Mesenchymal stem cell (in vitro differentiated cells and primary cell): ENCODE measurements around the gene NPIPA1.
"Not testable (repeated sequence)": the region's sequence is repeated elsewhere in the genome, so short reads cannot be mapped to it uniquely, and the experiment has no call there.

Experiments used
- DNase-seq: peaks from one replicate; pipeline ENCODE4 v3.0.0-alpha.2; 2013
- H2AFZ ChIP-seq: one replicate; pipeline ENCODE4 v1.6.1; 2013; ENCODE audit warnings: low read depth, mild to moderate bottlenecking, control low read depth, inconsistent platforms, low read length, moderate library complexity
- H2AK5ac ChIP-seq: 2 replicates; pipeline ENCODE4 v1.6.1; 2013; ENCODE audit warnings: low read length, moderate library complexity, mild to moderate bottlenecking, inconsistent platforms; ENCODE audit not compliant: severe bottlenecking
- H2BK120ac ChIP-seq: one replicate; pipeline ENCODE4 v1.6.1; 2013; ENCODE audit warnings: low read depth, mild to moderate bottlenecking, inconsistent platforms, low read length, moderate library complexity
- H2BK12ac ChIP-seq, 2 experiments: one replicate each; pipeline ENCODE4 v1.6.1; 2013; ENCODE audit warnings: inconsistent platforms in 2 of 2, low read length in 2 of 2, mild to moderate bottlenecking in 2 of 2, moderate library complexity in 2 of 2, control low read depth in 1 of 2
- H2BK15ac ChIP-seq: one replicate; pipeline ENCODE4 v1.6.1; 2013; ENCODE audit warnings: mild to moderate bottlenecking, low read depth, inconsistent platforms; ENCODE audit not compliant: poor library complexity, severe bottlenecking
- H2BK5ac ChIP-seq: 2 replicates; pipeline ENCODE4 v1.6.1; 2013; ENCODE audit warnings: low read depth, mild to moderate bottlenecking, low read length, control low read depth, inconsistent platforms; ENCODE audit not compliant: poor library complexity, severe bottlenecking
- H3K14ac ChIP-seq, 2 experiments: one replicate each; pipeline ENCODE4 v1.6.1; 2013; ENCODE audit warnings: inconsistent platforms in 2 of 2, low read length in 2 of 2, control low read depth in 1 of 2, mild to moderate bottlenecking in 1 of 2, moderate library complexity in 1 of 2
- H3K18ac ChIP-seq, 2 experiments: one replicate each; pipeline ENCODE4 v1.6.1; 2013; ENCODE audit warnings: inconsistent platforms in 2 of 2, low read length in 2 of 2, control low read depth in 1 of 2, low read depth in 1 of 2, mild to moderate bottlenecking in 1 of 2
- H3K23ac ChIP-seq, 2 experiments: one replicate each; pipeline ENCODE4 v1.6.1; 2013; ENCODE audit warnings: inconsistent platforms in 2 of 2, low read length in 2 of 2, mild to moderate bottlenecking in 2 of 2, moderate library complexity in 2 of 2, control low read depth in 1 of 2
- H3K27ac ChIP-seq: 2 replicates; pipeline ENCODE4 v1.5.1; 2013; ENCODE audit warnings: mild to moderate bottlenecking, moderate library complexity, low read length, control low read depth, inconsistent platforms; ENCODE audit not compliant: poor library complexity, severe bottlenecking
- H3K27me3 ChIP-seq, 2 experiments: 2 replicates each; pipeline versions ENCODE4 v1.6.1 to v1.7.0; 2013; ENCODE audit warnings: low read length in 2 of 2, mild to moderate bottlenecking in 2 of 2, moderate library complexity in 2 of 2, control low read depth in 1 of 2, inconsistent platforms in 1 of 2; ENCODE audit not compliant: control insufficient read depth in 1 of 2, insufficient read depth in 1 of 2
- H3K36me3 ChIP-seq, 2 experiments: 2 replicates each; pipeline versions ENCODE4 v1.6.1 to v1.7.0; 2013; ENCODE audit warnings: low read length in 2 of 2, control low read depth in 1 of 2, inconsistent platforms in 1 of 2, low read depth in 1 of 2, mild to moderate bottlenecking in 1 of 2; ENCODE audit not compliant: insufficient read depth in 2 of 2, control insufficient read depth in 1 of 2
- H3K4ac ChIP-seq, 2 experiments: one replicate each; pipeline ENCODE4 v1.6.1; 2013; ENCODE audit warnings: inconsistent platforms in 2 of 2, low read length in 2 of 2, mild to moderate bottlenecking in 2 of 2, moderate library complexity in 2 of 2, control low read depth in 1 of 2, low read depth in 1 of 2
- H3K4me1 ChIP-seq: 2 replicates; pipeline ENCODE4 v1.6.1; 2013; ENCODE audit warnings: low read depth, low read length, control low read depth; ENCODE audit not compliant: control insufficient read depth, insufficient read depth
- H3K4me2 ChIP-seq: 2 replicates; pipeline ENCODE4 v1.6.1; 2013; ENCODE audit warnings: low read length, mild to moderate bottlenecking, inconsistent platforms; ENCODE audit not compliant: poor library complexity, severe bottlenecking
- H3K4me3 ChIP-seq, 2 experiments: 2 replicates each; pipeline versions ENCODE4 v1.5.1 to v1.7.0; 2013; ENCODE audit warnings: low read length in 2 of 2, mild to moderate bottlenecking in 2 of 2, control low read depth in 1 of 2, low read depth in 1 of 2; ENCODE audit not compliant: insufficient read depth in 1 of 2
- H3K79me1 ChIP-seq: replicated peaks from 2 replicates; pipeline ENCODE4 v1.6.1; 2013; ENCODE audit warnings: mild to moderate bottlenecking, control low read depth, low read length, inconsistent platforms; ENCODE audit not compliant: poor library complexity, severe bottlenecking
- H3K9ac ChIP-seq: 2 replicates; pipeline ENCODE4 v1.7.0; 2013; ENCODE audit warnings: mild to moderate bottlenecking, low read length, moderate library complexity
- H3K9me3 ChIP-seq: 2 replicates; pipeline ENCODE4 v1.7.0; 2013; ENCODE audit warnings: mild to moderate bottlenecking, low read length; ENCODE audit not compliant: control insufficient read depth
- H4K8ac ChIP-seq: one replicate; pipeline ENCODE4 v1.6.1; 2013; ENCODE audit warnings: inconsistent platforms, mild to moderate bottlenecking, low read length, moderate library complexity
- H4K91ac ChIP-seq: one replicate; pipeline ENCODE4 v1.6.1; 2013; ENCODE audit warnings: mild to moderate bottlenecking, low read length, inconsistent platforms
- WGBS: methylation state at CpG from one replicate; pipeline ENCODE4 v1.1.7; 2013; ENCODE audit warnings: mixed read lengths; 5-methylcytosine and 5-hydroxymethylcytosine counted together

Gene NPIPA1

DNA sequence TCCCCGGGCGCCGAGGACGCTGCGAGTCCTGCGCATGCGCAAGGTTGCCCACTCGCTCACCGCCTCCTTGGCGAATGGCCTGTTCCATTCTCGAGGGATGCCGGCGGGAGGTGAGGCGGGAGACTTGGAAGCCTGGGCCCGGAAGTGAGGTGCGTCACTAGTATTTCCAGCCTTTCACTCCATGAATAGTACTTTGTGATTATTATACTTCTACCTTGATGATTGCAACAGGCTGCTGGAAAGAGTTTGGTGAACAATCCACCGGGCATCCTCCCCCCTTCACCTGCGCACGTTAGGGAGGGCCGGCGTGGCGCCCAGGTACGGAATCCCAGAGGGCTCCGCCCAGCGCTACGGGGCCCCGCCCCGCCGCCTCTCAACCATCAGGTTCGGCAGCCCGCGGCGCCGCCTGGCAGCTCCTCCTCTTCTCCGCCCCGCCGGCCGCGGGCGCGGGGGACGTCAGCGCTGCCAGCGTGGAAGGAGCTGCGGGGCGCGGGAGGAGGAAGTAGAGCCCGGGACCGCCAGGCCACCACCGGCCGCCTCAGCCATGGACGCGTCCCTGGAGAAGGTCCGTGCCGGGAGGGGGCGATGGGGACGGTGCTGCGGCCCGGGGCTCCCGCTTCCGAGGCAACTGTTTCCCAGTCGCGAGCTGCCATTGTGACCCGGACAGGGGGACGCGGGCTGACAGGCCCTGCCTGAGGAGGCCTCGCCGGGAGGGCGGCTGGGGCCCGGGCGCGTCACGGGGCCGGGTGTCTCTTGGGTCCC, 37.6 kb downstream of the NPIPA1 start, which contains the start of gene PDXDC1:
PDXDC1 (plus strand) TSS at position 371 of the 762 bp plus-strand sequence; CDS start at position 545, 174 bp downstream.
- not testable (repeated sequence) for H3K79me1 ChIP-seq, H3K27me3 ChIP-seq, H3K4me1 ChIP-seq, H3K36me3 ChIP-seq, H3K9me3 ChIP-seq
- peak; percentile 92 for DNase-seq
- H2BK15ac ChIP-seq, result peak within 1 kb of the TSS; percentile 96
- peak within 1 kb of the TSS; percentile 94 to 99 for H3K4ac ChIP-seq
- H4K8ac ChIP-seq, result peak within 1 kb of the TSS; percentile 89
- H3K4me2 ChIP-seq, result peak within 1 kb of the TSS; percentile 63
- H3K9ac ChIP-seq, result peak within 1 kb of the TSS; percentile 94
- peak within 1 kb of the TSS; percentile 75 for H2BK120ac ChIP-seq
- peak within 1 kb of the TSS; percentile 81 for H2BK5ac ChIP-seq
- under 1% methylated on average over 40 of the region's 74 CpGs for WGBS
- peak within 1 kb of the TSS; percentile 78 for H2AK5ac ChIP-seq
- H3K14ac ChIP-seq, result peak within 1 kb of the TSS in 1 of 2 experiments; percentile 100
- peak within 1 kb of the TSS in 1 of 2 experiments; percentile 100 for H3K23ac ChIP-seq
- peak within 1 kb of the TSS; percentile 98 to 99 for H3K18ac ChIP-seq
- peak within 1 kb of the TSS; percentile 98 for H4K91ac ChIP-seq
- peak within 1 kb of the TSS; percentile 96 for H2AFZ ChIP-seq
- peak within 1 kb of the TSS; percentile 61 for H3K27ac ChIP-seq
- peak within 1 kb of the TSS; percentile 89 to 98 for H3K4me3 ChIP-seq
- peak within 1 kb of the TSS in 1 of 2 experiments; percentile 92 for H2BK12ac ChIP-seq

DNA sequence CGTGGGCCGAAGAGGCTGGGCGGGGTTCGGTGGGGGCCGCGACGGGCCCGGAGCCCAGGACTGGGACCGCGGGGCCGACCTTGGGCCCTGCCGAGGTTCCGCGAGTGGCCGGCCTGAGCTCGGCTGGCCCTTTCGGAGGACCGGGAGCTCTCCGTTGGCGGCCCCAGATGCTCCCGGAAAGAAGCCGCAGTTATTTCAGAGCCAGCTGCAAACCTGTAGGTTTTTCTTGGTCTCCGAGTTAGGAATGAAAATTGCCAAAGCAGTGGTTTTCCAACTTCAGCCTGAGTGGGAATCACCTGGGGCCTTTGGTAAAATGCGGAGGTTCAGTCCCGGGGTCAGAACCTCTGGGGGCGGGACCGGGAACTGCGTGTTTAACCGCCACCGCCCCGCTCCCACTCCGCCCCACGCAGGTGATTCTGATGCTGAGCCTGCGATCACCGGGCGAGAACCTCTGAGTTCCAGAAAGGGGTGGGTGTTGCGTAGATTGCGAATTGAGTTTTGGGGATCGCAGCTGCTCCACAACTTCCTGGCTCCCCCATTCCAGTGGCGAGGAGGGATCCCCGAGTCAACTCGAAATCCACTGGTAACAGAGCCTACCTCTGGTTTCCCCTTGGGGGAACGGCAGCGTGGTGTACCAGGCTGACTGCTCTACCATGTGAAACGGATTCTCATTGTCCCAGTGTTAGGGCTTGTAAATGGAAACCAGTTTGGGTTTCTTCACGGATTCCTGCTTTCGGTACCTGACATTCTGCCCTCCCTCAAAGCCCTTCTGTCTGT, 38.4 kb downstream of the NPIPA1 start:
- H3K4me3 ChIP-seq, result peak overlapping the region; percentile 89 to 98
- peak overlapping the region; percentile 63 for H3K4me2 ChIP-seq
- WGBS, result 6% methylated on average over 22 of the region's 47 CpGs
- H3K27me3 ChIP-seq, H3K27ac ChIP-seq, H4K91ac ChIP-seq, H4K8ac ChIP-seq, H3K36me3 ChIP-seq, H3K23ac ChIP-seq, H2AK5ac ChIP-seq, H3K9me3 ChIP-seq, H3K4me1 ChIP-seq, H3K79me1 ChIP-seq, H2BK5ac ChIP-seq, H2BK12ac ChIP-seq, H2AFZ ChIP-seq: not testable (repeated sequence)
- peak overlapping the region; percentile 98 to 99 for H3K18ac ChIP-seq
- DNase-seq, result peak; percentile 42
- peak overlapping the region; percentile 96 for H2BK15ac ChIP-seq
- peak overlapping the region; percentile 75 for H2BK120ac ChIP-seq
- peak overlapping the region in 1 of 2 experiments; percentile 100 for H3K14ac ChIP-seq
- peak overlapping the region; percentile 94 for H3K9ac ChIP-seq
- peak overlapping the region in 1 of 2 experiments; percentile 99 for H3K4ac ChIP-seq

DNA sequence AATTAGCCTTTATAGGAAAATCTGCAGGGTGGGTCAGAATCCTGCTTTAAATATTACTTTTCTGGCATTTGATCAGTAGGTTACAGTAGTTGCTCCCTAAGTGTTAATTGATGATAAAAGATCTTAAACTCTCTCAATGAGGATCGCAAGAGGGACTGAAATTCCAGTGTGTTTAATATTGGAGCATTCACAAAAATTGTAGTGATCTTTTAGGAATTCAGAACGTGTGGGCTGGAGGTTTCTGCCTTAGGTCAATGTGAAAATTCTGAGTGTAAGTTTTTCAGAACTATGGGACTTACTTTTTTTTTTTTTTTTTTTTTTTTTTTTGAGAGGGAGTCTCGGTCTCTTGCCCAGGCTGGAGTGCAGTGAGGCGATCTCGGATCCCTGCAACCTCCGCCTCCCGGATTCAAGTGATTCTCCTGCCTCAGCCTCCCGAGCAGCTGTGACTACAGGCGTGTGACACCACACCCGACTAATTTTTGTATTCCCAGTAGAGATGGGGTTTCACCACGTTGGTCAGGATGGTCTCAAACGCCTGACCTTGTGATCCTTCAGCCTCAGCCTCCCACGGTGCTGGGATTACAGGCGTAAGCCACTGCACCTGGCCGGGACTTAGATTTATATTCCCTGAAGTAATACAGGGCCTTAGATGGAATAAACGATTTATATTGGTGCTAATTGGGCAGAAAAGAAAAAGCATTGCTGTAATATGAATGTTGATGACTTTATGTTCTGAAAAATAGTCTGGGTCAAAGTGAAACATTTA, 39.9 kb downstream of the NPIPA1 start:
- Histone ChIP-seq H3K4me3 (peak overlapping the region in 1 of 2 experiments; percentile 33), H3K9ac (peak overlapping the region; percentile 94)
- H3K79me1 ChIP-seq, H2AK5ac ChIP-seq, H2BK12ac ChIP-seq, H3K4ac ChIP-seq, H4K8ac ChIP-seq, H3K14ac ChIP-seq, H3K18ac ChIP-seq, H3K4me1 ChIP-seq, H2BK5ac ChIP-seq, H4K91ac ChIP-seq, H3K9me3 ChIP-seq, H2BK120ac ChIP-seq, H2AFZ ChIP-seq, H3K23ac ChIP-seq, H2BK15ac ChIP-seq, H3K4me2 ChIP-seq, H3K36me3 ChIP-seq, H3K27me3 ChIP-seq, H3K27ac ChIP-seq, DNase-seq: not testable (repeated sequence)
- 91% methylated on average over 14 of the region's 16 CpGs for WGBS
